Measurements from ENCODE around the gene ABCA1.

- TF ChIP-seq POLR2A (IDR thresholded peaks at IDR 0.05) (no peak), CTCF (IDR thresholded peaks at IDR 0.05) (no peak), POLR2AphosphoS5 (IDR thresholded peaks at IDR 0.05; ENCODE audit: insufficient read depth in 1 of 2, low read depth in 1 of 2) (no peak)
Measured at GRCh38 chr9:104879555-104880309, 48.2 kb downstream of the ABCA1 start.

Data from vagina (tissue), 2 donors.